SK-N-MC (cell line): Measurements from ENCODE around the gene JUN.

ENCODE experiments used
- EZH2 ChIP-seq: fragments of 200-600 bp; sonication (generic); IDR thresholded peaks from one replicate; pipeline ENCODE4 v1.6.1; 2017; ENCODE audit warnings: antibody characterized with exemption
- POLR2AphosphoS5 ChIP-seq: IDR thresholded peaks from 2 replicates; pipeline ENCODE4 v1.6.1; 2012; ENCODE audit warnings: mild to moderate bottlenecking, low read depth, low read length, borderline replicate concordance

GRCh38 chr1:58745117-58745516, 38.7 kb downstream of the JUN start:
- TF ChIP-seq POLR2AphosphoS5 (no peak), EZH2 (no peak)
